HG03558 (cell line): Measurements from ENCODE around the gene SMIM21.

Experiments used
- ATAC-seq: cut with Tn5 transposase; IDR thresholded peaks from one replicate; pipeline ENCODE4 v1.9.1; 2021; ENCODE audit warnings: moderate number of reproducible peaks; ENCODE audit not compliant: unreplicated experiment; ENCODE audit errors: extremely low read depth

Gene SMIM21

DNA sequence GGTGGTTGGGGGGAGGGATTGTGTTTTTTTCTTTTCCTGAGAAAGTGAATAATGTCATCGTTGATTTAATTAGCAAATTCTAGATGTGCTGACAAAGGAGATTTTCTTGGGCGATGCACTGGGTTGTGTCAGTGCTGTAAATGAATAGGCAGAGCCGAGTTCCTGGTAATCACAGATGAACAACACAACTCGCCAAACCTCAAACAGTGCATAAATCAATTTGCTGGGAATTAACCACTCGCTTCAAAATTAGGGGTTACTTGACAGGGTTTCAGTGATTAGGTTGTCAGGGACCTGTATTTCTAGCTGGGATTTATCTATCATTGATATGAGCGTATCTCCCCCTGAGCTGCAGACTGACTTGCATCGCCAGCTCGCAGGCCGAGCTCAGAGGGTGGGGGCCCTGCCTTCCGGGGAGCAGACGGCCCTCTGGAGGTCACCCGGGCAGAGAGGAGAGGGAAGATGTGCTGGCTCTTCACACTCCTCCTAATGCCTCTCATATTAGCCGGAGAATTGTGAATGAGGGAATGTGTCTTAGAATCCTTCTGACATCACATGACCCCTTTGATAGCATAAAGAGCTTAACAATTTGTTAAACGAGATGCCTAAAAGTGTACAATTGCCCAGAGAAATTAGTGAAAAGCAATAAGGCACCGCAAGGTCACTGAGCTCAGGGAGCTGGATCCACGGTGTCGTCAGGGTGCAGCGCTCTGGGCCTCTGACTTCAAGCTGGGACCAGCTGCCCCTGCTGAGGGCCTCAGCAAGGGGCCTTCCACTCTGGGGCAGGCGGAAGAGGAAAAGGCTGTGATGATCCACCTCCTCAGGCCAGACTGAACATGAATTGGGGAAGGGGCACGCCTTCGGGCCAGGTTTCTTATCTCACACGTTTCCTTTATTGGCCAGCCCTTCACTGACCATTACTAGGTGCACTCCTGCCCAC lies 48.9 kb downstream of the SMIM21 start:
- ATAC-seq: no peak

DNA sequence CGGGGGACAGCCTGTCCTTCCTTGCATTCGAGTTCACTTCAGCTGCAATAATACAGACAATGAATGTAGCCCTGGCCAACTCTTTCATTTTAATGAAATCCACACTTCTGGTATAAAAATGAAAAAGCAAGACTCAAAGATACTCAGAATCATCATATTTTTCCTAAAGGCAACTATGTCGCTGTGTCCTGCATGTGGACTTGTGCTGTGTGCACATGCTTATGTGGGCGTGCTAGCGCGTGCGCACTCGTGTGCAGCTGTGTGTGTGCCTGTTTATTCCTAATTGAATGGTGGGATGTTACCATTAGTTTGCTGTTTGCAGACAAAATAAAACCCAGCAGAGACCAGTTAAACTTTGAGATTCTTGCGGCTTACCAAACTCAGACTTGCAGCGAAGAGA lies 49.6 kb downstream of the SMIM21 start:
- ATAC-seq: no peak

DNA sequence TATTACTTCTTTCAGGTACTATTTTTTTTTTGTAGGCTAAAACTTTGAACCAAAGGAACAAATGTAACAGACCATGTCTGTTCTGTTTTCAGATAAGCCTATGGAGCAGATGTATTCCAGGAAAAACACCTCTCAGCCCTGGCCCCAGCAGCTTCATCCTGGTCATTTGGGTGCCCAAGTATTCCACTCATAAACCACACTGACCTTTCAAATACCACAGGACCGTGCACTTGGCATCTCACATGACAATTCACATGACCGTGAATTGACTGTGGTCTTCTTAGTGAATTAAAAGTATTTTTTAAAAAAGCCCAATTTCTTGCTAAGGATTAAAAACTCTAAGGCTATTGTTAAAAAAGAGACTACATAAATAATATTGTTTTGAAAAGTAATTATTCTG lies 50.2 kb downstream of the SMIM21 start:
- no peak for ATAC-seq

DNA sequence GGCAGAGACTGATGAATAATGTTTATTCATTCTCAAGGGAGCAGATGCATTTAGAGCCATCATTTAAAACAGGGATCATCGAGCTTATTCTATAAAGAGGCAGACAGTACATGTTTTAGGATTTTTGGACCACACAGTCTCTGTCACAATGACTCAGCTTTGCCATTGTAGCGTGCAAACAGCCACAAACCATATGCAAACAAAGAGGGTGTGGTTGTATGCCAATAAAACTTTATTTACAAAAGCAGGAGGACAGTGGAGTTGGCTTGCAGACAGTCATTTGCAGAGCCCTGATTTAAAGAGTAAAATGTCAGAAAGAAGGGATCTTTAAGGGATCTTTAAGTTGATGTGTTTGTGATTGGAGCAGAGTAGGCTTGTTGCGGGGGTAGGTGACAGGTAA lies 51.5 kb downstream of the SMIM21 start:
- no peak for ATAC-seq

DNA sequence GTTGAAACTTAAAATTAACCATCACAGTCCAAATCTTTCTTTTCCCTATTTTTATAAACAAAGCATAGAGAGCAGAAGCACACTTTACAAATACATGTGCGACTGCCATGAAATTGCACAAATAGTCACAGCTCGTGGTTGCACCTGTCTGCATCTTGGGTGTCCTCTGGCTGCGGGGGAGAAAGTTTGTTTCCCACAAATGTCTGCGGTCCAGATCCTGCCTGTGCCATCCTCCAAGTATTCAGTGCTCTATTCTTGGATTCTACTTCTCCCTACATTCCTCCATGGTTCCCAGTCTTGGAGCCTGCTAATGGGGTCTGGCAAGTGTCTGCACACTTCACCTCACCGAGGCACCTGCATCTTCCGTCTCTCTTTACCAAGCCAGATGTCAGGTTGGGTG lies 52.2 kb downstream of the SMIM21 start:
- no peak for ATAC-seq

DNA sequence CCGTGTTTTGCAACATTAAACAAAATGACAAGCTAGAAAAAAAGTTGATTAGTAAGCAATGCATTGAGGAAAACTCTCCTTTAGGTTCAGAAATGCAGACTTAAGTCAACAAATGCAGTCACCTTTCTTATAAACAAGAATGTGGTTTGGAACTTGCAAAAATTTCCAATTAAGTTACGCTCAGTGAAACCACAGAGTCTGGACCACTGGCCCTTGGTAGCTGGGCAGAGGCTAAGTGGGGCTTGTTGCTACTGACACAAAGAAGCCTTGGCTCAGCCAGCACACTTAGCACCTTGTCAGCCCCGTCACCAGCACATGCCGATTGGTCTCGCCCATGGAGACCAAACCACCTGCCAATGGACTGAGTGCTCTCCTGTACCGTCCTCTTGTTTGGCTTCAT lies 53.0 kb downstream of the SMIM21 start:
- no peak for ATAC-seq

DNA sequence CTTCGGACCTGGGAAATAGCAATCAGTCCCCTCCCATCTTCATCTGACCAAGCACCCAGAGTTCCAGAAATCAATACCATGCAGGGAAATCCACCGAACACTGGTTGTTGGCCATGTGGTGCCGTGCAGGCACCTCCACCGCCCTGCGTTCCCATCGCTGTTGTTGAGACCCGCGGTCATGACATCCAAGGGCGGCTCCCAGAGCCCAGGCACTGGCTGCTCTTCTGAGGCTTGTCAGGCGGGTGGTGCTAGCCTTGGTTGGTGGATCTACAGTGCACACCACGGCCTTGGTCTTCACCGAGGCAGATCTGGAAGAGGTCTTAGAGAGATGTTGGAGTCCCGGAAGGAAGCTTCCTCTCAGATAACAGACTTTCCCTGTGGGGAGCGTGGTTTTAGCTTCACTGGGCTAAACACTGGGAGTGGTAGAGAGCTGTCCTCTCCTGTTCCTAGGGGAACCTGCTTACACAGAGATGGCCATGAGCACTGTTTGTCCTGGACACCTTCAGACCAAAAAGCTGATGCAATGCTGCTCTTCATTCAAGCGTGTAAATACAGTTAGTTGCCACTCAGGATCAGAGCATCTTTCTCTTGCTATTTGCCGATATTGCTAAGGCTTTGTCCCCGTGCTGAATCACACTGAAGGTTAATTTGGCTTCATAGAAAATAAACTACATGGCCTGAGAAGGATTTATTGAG lies 58.3 kb downstream of the SMIM21 start:
- no peak for ATAC-seq

DNA sequence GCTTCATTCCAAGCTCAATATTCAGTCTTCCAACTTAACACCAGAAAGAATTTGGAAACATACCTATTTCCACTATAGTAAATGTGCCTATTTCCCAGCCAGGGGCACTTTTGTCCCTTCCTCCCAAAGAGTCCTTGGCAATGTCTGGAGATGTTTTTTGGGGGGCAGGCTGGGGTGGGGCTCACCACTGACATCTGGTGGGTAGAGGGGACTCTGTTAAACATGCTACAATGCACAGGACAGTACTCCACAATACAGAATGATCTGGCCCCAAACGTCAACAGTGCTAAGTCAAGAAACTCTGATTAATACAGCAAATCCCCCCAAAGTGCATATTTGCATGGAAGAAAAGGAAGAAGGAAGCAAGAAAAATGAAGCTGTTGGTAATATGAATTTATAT lies 61.7 kb downstream of the SMIM21 start:
- ATAC-seq: no peak

DNA sequence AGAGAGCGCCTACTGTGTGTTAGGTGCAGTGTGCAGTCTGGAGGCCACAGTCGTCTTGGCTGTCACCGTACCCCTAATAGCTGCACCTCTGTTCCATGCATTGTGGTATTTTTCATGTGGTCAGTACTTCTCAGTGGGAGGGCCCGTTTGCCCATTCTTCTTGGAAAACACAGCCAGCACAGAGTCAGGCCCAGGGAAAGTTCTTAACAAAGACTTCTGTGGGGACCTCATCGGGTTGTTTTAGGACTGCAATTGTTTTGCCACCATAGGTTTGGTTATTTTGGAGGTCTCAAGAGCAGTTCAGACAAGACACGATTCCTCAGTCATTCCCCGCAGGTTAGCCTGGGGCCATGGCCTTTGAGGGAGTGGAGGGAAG lies 62.3 kb downstream of the SMIM21 start:
- no peak for ATAC-seq

DNA sequence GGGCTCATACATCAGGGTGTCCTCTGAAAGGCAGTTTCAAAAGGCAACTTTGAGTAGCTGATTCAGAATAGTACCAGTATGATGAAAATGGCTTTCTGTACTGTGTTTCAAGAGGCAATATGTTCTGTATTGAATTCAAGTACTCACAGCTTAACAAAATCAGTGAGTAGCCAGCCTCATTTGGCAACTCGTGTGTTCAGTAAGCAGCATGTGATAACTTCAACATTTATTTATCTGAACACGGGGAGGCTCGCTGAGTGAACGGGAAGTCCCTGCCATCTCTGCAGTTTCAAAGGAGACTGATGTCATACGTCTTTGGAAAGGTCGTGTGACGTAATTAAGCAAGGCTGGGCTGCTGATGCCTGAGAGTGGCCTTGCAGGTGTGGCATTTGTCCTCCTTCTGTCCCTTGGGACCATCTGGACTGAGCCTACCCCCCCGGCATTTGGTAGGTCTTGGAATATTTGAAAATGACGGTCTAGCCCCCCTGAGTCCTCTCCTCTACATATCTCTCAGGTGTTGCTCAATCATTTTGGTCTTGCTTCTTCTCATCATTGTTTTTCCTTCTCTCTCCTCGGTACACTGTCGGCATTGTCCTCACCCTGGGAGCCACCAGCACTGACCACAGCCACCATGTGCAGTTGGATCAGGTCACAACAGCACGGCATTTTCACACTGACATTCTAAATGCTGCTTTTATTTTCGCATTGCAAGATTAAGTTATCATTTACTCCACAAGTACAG lies 62.8 kb downstream of the SMIM21 start:
- no peak for ATAC-seq

DNA sequence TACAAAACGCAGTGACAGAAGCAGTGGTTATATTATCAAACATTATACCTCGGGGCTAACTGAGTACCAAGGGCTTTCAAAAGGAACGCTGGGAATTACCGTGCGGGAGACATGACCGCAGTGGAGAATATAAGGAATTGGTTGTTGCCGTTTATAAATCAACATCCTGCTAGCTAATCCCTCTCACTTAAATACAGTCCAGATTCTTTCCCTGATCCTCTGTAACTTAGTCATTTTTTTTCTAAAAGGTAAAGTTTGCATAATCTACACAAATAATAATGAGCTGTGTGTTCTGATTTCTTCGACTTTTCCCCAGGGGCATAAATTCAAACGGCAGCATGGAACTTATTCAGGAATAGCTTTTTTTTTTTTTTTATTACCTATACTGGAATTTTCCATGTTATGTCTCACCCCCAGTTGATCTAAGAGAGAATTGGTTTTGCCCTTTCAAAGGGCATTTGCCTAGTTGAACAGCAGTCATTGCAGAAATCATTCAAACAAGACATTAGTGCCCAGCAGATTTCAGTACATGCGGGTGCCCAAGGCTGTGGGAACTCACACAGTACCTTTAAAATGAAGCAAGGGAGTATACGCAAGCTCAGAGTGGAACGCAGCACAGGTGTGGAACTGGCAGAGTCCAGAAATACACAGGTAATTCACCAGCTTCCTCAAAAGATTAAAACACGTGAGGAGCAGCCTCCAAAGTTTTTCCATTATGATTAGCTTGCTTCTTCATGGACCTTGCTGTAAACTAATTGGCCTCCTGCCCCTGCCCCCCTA lies 63.9 kb downstream of the SMIM21 start:
- ATAC-seq: no peak

DNA sequence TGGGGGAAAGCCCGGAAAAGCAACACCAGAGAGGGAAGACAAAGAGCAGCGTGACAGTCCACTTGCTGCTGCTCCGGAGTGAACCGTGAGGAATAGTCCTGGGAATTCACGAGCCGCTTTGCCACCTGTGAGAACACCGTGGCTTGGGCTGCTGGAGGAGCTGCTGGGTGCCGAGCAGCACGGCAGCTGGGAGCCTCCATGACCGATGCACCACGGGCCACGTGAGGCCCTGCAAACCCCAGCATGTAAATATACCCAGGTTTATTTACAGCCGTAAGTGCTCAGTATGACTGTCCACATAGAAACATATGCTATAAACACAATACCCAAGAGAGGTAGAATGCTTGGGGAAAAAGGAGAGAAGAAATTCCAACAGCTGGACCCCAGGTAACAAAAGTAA lies 65.1 kb downstream of the SMIM21 start:
- ATAC-seq: no peak

DNA sequence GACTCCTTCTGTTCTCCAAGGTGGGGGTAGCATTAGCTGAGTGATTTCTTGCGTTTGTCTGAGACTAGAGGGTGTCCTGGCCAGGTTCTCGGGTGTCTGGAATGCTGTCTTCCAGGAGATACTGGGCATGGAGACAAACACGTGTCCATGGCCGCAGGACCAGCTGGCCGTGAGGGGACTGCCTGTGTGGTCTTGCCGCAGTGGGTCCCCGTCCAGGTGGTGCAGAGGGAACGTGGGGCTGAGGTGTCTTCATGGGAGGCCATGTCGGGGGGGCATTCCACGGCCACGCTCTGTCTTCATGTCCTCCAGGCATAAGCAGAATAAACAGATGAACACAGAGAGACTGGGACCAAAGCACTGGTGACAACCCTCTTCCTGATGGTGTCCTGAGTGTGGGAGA lies 66.6 kb downstream of the SMIM21 start:
- no peak for ATAC-seq

DNA sequence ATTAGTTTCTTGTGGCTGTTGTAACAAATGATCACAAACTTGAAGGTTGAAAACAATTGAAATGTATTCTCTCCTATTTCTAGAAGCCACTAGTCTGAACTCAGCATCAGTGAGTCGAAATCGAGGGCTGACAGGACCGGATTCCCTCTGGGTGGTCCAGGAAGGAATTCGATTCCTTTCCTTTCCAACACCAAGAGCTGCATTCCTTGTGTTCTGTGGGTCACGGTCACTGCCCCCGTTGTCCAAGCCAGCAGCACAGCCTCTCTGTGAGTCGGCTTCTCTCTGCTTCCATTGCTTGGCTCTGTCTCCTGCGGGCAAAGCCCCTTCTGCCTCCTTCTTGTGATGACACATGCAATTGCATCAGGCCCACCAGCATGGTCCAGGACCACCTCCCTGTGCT lies 67.3 kb downstream of the SMIM21 start:
- ATAC-seq: no peak
